H1 (cell line): ENCODE data around the gene CDKN2B-AS1. TPM values are rescaled to one million over a fixed set of nuclear protein-coding genes. Genes with fewer than 3 reads are reported as not detected.

Experiments
- ASH2L ChIP-seq: fragments of 200-600, 300-600 bp; sonication (generic); IDR thresholded peaks from one replicate; pipeline ENCODE4 v1.7.1; 2017; ENCODE audit warnings: low read length
- CHD7 ChIP-seq: fragments of 300-600 bp; sonication (generic); IDR thresholded peaks from 2 replicates; pipeline ENCODE4 v1.7.1; 2012; ENCODE audit warnings: low read length, moderate library complexity, mild to moderate bottlenecking, inconsistent platforms; ENCODE audit not compliant: insufficient replicate concordance
- EP300 ChIP-seq, 2 experiments: IDR thresholded peaks; 1 replicate in 1 of 2; 2 replicates in 1 of 2; pipeline ENCODE4 v1.6.1; 2011 to 2012; ENCODE audit warnings: low read depth in 2 of 2, low read length in 2 of 2, mild to moderate bottlenecking in 2 of 2, borderline replicate concordance in 1 of 2, inconsistent platforms in 1 of 2, moderate library complexity in 1 of 2
- KDM1A ChIP-seq: fragments of 200-600, 300-600 bp; sonication (generic); IDR thresholded peaks from 2 replicates; pipeline ENCODE4 v1.7.1; 2016; ENCODE audit warnings: mild to moderate bottlenecking, low read length, borderline replicate concordance
- KDM4A ChIP-seq: IDR thresholded peaks from one replicate; pipeline ENCODE4 v1.7.1; 2012; ENCODE audit warnings: low read depth, mild to moderate bottlenecking, moderate library complexity, low read length, inconsistent platforms; ENCODE audit not compliant: severe bottlenecking
- polyA plus RNA-seq, 7 experiments: library from polyadenylated mRNA; depleted of rRNA in 3 of 7; stranded (reverse) in 5 of 7; unstranded in 2 of 7; fragments of >200 nt in 5 of 7; fragments of 200-250 nt in 2 of 7; gene quantifications; 1 replicate in 5 of 7; 2 replicates in 1 of 7; 4 replicates in 1 of 7; pipeline versions ENCODE4 v1.2.1 to v1.2.3, GENCODE V29; 2011 to 2013; ENCODE audit warnings: missing spikeins in 2 of 7, mixed read lengths in 2 of 7
- total RNA-seq: library from RNA; stranded (reverse); fragmentation: NEBNext Ultra II Directional; extraction: Animal tissue kit (Norgen Biotek cat#: 25700); gene quantifications from 2 replicates; pipeline ENCODE4 v1.2.1, GENCODE V29; 2021

CDKN2B-AS1 gene
- total and polyA plus RNA-seq, 2 of the 8 experiments (the other 6 are each of a cell fraction or from before 2014, with no cell fraction given), result not detected

- TF ChIP-seq KDM1A, result no peak
- TF ChIP-seq CHD7, result no peak
- no peak for TF ChIP-seq KDM4A
- TF ChIP-seq EP300 (IDR thresholded peaks at IDR 0.05; ENCODE audit: borderline replicate concordance in 1 of 2, low read depth in 2 of 2, low read length in 2 of 2), result no peak
- no peak for TF ChIP-seq ASH2L
Measured at GRCh38 chr9:22056402-22056801, 61.8 kb downstream of the CDKN2B-AS1 start (continued).
